RPMI8226 (cell line): ENCODE measurements around the gene SEBOX.
"Not testable (repeated sequence)": the region's sequence is repeated elsewhere in the genome, so short reads cannot be mapped to it uniquely, and the experiment has no call there.

Experiments
- DNase-seq: peaks from one replicate; pipeline ENCODE4 v3.0.0-alpha.2; 2015

Gene SEBOX

DNA sequence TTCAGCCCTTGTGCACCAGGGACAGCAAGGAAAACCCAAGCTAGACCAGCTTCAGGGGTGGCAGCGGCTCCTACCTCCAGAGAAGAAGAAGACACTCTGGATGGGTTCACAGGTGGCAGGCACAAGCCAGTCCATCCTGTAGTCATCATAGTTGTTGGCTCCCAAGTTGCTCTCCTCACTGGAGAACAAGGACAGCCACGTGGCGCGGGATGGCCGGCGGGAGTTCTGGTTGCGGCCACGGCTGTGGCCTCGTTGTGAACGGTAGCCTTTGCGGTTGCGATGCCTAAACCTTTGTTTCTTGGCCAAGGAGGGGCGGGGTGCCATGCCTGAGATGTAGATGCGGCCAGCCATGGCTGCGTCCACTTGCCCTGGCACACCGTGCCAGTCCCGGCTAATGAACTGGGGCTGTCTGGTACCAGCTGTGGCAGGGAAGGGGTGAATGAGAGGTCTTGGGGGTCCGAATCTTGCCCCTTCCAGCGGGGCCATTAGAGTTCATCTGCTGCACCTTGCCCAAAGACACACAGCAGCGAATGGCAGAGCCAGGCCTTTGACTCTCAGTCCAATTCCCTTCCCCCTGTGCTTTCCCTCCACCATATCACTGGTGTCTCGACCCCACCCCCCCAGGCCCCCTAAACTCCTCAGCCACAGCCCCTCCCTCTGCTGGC is 2.8 kb upstream of the SEBOX start:
- DNase-seq, result no peak

DNA sequence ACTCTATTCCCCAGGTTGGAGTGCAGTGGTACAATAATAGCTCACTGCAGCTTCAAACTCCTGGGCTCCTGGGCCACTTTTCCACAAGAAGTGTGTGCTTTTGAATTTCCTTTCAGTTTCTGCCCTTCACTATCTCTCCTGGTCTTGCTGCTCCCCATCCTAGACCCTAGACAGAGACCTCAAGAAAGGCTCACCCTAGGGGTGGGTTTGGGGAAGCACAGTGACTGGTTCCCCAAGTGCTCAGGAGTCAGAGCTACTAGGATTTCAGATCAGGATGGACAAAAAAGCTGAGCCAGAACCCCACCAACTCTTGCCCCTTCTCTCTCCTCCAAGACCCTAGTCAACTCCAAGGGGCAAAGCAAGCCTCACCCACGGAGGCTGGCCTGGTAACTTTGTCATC is 1.6 kb upstream of the SEBOX start:
- DNase-seq, result no peak

DNA sequence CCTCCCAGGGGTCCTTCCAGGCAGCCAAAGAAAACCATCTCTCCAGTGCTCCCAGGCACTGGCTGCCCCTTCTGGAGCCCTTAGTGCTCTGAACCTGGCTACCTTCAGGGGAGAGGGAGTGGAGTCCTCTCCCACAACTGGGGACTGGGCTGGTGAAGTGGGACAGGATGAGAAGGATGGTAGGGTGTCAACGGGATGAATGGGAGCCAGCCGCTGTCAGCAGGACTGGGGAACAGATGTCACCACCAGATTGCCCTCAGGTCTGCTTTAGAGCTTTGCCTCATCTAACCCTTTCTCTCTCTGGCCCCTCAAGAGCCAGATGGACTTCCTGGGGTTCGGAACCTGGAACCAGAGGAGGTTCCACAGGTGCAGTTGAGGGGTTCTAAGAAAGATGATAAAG is 488 bp upstream of the SEBOX start:
- no peak for DNase-seq

DNA sequence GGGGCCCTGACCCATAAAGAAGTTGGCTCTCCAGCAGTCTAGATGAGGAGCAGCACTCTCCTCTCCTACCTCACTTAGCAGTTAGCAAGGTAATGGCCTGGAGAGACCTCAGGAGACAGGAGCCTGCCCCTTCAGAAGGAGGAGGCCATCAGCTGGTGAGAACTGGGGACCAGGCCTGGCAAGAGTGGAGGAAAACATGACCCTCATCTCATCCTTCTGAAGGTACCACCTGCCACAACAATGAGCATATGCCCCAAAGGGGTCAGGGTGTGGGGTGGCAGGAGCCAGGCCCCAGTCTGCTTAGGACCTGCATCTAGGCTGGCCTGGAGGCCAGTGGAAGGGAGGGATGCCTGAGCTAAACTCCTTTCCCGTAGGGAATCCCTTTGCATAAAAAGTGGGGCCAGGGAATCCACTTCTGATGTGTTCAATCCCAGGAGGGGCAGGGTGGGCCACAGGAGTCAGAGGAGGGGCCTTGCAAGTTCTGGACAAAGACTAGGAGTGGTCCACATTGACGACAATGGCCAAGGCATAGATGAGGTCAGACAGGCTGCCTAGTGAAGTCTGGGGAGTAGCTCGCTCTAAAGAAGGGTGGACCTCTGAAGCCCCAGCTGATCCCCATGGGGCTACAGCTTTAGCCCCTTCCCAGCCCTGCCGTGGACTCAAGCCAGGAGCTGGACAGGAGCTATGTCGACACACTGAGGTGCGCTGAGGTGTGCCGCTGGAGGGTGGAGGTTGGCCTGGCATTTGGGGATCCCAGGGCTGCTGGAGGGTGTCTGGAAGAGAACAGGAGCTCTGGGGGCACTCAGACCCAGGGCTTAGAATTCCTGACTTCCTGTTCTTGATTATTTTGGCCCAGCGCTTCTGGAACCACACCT is 986 bp downstream of the SEBOX start:
- no peak for DNase-seq

DNA sequence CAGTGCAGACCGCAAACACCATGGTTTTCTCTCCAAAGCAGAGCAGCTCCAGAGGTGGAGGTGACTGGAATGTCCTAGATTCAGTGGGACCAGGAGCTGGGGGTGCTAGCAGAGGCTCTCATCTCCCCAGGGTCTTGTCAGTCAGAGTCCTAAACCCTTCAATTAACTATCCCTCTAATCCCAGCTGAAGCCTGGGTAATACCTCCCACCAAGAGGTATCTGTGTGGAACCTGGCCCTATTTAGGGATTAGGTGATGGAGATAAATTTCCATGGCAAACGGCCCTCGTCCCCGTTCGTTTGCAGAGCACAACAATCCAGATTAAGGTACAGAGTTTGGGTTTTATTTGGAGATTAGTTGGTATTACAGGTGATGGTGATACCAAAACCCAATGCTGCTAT is 1.8 kb downstream of the SEBOX start:
- DNase-seq, result no peak

DNA sequence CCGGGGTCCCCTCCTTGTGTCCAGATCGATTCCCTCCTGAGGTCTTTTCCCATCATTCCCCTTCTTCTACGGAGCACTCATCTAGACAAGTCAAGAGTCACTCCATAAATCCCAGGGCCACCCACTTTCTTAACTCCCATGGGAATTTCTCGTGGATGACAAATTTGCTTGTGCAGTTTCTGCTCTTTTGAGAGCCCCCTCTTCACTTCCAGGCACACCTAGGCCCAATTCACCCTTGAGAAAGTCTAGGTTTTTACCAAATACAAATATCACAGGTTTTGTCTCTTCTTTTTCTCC is 7.2 kb downstream of the SEBOX start:
- no peak for DNase-seq

DNA sequence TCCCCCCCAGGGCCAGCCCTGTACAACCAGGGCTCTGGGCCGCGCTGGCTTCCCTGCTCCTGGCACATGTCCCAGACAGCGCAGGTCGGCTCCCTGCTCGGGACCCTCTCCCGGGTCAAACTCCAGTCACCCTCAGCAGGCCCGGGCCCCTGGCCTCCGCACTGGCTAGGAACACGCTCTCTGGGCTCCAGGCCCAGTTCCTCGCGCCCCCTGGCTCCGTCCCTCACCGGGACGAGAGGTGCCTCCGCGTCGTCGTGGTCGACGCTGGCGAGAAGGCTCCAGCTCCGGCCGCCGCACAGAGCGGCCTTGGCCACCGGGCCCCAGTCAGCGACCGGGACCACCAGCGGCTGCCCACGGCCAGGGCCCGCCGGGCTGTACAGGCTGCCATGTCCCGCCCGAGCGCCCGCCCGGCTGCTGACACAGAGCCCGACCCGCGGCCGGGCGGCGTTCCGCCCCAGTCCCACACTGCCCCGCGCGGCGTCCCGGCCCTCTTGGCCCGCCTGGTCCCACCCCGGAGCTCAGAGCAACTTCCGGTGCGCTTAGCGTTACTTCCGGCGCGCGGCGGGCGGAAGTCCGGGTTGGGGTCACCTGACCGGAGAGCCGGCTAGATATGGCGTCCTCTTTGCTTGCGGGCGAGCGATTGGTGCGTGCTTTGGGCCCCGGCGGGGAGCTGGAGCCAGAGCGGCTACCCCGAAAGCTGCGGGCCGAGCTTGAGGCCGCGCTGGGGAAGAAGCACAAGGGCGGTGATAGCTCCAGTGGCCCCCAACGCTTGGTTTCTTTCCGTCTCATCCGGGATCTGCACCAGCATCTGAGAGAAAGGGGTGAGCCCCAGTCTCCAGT is 7.7 kb downstream of the SEBOX start, which contains the start of gene POLDIP2:
Gene POLDIP2 (minus strand): TSS at position 467 of the 840 bp plus-strand sequence. CDS start 79 bp downstream, at position 388.
- peak; percentile 96 for DNase-seq

DNA sequence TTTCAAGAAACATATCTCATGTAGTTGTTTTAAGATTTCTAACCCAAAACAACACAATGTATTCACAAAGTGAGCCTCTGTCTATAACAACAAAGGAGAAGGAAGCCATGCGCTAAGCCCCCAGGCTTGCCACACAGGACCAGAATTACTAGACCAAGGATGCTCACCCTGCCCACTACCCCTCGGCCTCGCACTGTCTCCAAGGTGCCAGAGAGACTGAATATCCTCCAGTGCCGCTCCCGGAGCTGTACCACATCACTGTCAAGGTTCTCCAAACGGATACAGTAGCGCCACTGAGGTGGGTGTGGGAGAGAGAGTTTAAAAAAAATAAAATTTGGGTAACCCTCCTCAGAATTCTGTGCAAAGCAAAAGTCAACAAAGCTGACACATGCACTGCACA is 14.7 kb downstream of the SEBOX start:
- no peak for DNase-seq

DNA sequence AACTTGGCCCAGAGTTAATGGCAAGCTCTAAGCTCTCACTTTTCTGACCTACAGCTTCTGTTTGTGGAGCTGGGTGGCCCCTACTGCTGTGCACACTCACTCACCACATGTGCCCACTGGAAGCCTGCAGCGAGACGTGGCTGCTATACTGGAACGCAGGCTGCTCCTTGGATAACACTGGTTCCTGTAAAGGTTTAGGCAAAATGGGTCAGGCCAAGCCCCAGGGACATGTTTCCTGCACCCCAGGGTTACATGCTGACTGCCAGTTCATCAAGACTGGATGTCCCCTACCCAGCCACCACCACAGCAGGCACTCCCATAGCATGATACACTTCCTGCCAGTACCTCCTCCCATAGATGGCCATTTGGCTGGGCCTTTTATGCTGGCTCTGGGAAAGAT is 16.0 kb downstream of the SEBOX start:
- DNase-seq, result no peak

DNA sequence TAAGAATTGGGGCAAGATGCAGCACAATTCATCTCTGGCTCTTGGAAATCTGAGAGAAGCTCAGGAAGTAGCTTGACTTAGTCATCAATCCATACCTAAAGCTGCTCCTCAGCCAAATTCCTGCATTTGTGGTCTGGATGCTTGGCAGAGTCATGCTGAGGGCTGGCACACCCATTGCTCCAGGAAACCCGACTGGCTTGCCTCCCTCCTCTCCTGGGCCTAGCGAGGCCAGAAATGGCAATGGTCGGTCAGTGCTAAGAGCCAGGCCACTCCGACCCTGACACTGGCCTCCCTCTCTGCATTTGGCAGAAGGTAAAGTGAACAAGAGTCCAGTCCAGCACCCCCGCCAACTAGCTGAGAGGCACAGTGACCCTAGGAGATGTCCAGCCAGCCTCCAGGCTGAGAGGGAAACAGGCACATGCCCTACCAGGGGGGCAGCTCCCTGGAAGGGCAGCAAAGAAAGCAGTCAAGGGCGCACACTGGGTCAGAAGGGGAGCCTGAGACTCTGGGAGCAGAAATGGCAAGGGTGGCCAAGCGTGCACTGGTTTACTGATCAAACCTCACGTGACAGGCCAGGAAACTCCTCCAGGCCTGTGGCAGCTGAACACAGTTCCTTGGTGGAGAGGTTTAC is 17.6 kb downstream of the SEBOX start:
- no peak for DNase-seq

DNA sequence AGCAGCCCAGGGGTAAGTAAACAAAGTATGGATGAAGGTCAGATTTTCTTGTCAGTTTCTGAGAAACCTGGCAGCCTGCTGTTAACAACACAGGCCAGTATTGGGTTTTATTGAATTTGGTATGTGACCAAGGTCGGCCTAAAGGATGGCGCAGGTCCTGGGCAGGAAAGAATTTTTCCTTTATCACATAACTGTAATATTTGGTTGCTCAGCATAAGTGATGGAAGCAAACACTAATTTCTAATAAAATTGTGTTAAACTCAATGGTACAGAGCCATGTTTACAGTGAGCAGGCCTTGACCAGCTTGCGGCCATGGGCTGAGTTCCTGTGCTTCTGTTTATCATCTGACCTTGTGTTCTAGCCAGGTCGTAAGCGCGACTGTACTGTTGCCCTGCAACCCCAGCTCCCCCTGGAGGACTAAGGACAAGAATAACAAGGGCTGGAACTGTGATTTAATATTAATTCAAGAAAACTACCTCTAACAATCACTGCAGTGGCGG is 18.2 kb downstream of the SEBOX start:
- no peak for DNase-seq

DNA sequence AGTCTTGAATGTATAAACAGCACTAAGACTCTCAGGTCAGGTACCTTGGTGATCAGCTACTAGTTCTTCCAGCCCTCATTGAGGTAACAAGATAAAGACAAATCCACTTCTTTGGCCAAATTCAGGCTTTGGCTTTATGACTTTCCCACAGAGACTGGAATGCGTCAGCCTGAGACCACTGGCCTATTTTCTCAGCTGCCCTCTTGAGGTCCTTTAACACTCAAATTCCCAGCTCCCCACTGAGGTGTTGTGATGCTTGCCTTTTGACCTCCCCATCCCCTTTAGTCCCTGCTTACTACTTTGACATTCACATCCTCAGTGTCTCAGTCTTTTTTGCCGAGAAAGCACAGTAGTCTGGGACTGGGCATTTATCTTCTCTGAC is 18.8 kb downstream of the SEBOX start:
- DNase-seq, result no peak

DNA sequence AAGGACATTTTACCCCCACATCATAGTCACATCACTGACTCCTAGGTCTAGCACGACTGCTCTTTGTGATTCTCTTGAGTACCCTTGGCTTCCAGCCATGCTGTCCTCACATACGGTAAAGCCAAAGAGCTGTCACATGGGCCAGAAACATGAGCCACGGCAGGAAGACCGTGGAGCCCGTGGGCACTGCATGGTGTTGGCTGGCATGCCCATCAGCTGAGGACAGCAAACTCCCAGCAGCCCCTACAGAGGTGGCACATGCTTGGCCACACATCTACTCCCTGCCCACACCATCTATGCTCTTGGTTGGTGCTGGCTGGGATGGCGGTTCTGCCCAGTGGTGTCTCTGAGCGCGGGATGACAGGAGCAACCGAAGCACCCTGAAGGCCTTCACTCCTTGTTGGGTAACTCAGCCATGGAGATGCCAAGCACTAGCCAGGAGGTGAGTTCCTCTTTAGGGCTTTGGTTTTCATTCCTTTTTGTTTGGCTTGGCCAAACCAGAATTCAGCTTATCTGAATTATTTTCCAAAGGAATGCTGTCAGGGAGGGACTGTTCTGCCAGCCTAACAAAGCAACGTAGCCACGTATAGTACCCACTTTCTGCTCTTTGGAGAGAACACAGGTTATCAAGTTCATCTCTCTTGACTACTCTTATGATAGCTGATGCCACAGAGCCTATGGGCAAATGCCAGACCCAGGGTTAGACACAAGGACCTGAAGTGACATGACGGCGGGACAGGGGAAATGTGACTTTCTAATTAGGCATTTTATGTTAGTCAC is 19.4 kb downstream of the SEBOX start:
- DNase-seq, result no peak

DNA sequence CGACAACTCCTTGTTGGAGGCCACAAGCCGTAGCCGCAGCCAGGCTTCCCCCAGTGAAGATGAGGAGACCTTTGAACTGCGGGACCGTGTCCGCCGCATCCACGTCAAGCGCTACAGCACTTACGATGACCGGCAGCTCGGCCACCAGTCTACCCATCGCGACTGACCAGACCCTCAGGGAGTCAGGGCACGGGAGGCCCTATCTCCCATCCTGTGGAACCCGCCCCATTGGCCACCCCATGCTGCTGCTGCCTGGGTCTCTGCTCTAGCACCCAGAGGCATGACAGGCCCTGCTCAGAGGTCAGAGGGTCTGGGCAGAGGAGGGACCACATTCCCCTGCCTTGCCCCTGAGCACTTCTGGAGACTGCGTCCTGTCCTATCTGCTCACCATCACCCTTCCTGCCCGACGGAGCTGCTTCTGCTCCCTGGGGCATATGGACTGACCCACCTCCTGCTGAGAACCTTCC is 20.5 kb downstream of the SEBOX start:
- no peak for DNase-seq

DNA sequence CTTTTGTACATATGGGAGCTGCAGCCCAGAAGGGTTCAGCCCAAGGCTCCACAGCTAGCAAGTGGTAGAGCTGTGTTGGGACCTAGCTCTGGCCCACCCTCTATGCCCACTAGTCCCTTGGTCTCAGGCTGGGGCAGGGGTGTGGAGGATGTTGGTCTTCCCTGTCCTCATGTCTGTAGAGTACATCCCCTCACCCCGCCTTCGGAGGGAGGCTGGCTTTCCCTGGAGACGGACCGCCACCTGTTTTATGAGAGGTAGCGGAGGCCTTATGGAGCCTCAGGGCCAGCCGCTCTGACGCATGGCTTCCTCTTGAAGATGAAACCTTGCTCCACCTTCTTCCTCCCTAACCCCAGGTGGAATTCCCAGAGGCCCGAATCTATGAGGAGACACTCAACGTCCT is 21.0 kb downstream of the SEBOX start:
- no peak for DNase-seq

DNA sequence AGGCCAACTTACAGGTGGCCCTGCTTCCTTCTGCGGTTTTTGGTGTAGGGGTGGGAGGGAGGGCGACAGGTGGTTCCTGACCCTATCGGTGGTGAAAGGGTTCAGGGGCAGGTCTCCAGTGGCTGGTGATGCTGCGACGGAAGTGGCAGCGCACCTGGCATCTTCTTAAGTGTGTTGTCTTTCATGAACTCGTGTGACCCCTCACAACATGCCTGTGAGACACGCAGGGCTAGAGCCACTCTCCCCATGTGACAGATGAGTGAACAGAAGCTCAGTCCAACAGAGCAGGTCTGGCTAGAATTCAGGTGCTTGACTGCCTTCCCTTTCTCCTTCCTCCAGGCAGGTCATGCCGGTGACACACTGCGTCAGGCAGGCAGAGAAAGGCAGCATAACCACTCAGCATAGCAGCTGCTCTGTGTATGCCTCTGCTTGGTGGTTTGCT is 21.5 kb downstream of the SEBOX start:
- peak; percentile 83 for DNase-seq

DNA sequence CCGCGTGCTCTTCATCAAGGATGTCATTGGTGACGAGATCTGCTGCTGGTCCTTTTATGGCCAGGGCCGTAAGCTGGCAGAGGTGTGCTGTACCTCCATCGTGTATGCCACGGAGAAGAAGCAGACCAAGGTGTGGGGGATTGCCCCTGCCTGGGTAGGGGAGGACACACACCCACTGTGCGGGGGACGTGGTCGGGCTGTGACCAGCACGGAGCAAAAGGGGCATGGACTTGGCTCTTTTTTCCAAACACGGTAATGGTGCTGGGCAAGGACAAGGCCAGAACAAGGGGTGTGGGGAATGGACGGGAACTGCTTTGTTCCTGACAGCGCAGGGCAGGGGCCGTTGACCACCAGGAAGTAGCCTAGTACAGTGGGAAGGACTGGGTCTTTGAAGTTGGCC is 22.7 kb downstream of the SEBOX start:
- no peak for DNase-seq

DNA sequence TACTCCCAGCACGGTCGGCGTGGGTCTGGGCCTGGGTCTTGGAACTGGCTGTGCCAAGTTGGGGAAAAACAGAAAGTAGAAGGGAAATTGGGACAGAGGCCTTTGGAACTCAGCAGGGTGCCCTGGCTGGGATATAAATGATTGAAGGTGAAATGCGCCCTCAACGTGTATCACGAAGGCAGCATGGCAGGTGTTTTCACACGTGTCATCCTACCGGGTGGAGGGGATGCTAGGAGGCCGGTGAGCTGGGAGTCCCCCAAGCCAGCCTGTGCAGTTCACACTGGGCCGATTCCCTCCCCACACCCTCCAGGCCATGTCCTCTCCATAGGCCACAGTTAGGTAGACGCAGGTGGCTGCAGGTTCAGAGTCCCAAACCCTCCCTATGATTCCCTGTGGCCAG is 23.5 kb downstream of the SEBOX start:
- DNase-seq, result no peak

DNA sequence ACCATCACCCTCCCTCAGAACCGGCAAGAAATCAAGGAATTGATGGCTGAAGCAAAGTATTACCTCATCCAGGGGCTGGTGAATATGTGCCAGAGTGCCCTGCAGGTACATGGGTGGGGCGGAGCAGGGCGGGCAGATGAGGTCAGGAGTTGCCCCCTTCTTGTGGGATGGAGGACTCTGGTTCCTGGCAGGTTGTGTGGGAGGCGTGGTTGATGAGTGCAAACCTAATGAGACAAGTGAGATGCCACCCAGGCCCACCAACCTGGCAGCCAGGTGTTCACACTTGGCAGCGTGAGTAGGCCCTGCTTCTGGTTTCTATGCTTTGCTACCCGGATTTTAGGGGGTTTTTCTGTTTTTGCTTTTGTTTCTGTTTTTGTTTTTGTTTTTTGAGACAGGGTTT is 24.6 kb downstream of the SEBOX start:
- DNase-seq, result no peak

DNA sequence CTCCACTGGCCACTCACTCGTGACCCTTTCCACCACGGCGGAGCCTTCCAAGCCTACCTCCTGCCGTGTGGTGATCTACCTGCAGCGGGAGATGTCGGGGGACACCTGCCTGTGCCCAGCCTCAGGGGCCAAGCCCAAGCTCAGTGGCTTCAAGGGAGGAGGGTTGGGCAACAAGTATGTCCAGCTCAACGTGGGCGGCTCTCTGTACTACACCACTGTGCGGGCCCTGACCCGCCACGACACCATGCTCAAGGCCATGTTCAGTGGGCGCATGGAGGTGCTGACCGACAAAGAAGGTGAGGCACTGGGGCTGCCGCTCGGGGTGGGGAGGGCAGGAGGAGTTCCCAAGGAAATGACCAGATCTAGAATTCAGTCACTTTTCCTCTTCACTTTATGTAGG is 25.6 kb downstream of the SEBOX start:
- no peak for DNase-seq

DNA sequence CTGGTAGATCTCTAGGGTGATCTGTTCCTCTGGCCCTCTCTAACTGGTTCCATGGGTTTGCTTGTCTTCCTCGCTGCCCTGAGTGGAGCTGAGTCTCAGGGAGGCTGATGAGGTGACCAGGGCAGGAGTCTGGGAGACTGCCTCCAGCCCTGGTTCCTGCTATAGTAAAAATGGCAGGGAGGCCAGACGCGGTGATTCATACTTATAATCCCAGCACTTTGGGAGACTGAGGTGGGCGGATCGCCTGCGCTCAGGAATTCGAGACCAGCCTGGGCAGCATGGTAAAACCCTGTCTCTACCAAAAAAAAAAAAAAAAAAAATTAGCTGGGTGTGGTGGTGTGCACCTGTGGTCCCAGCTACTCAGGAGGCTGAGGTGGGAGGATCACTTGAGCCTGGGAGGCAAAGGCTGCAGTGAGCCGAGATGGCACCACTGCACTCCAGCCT is 26.2 kb downstream of the SEBOX start:
- not testable (repeated sequence) for DNase-seq
